HepG2 (cell line): ENCODE measurements around the gene CHPF. TPM values are rescaled to one million over a fixed set of nuclear protein-coding genes. Genes with fewer than 3 reads are reported as not detected.

Source experiments
- CAMTA2 ChIP-seq: sonication (generic); formaldehyde crosslinking; IDR thresholded peaks from 2 replicates; pipeline ENCODE4 v1.4.0; 2020; ENCODE audit warnings: mild to moderate bottlenecking, missing genetic modification reagents, borderline replicate concordance
- DMAP1 ChIP-seq: IDR thresholded peaks from 2 replicates; pipeline ENCODE4 v1.6.1; 2016
- ETV5 ChIP-seq: IDR thresholded peaks from 2 replicates; pipeline ENCODE4 v1.6.1; 2018; ENCODE audit warnings: missing biosample characterization, missing genetic modification reagents, inconsistent platforms, borderline replicate concordance
- GTF2F1 ChIP-seq: fragments of 150-350 bp; IDR thresholded peaks from 2 replicates; pipeline ENCODE4 v1.6.1; 2014; ENCODE audit warnings: low read length
- HIVEP1 ChIP-seq: sonication (generic); formaldehyde crosslinking; IDR thresholded peaks from 2 replicates; pipeline ENCODE4 v1.4.0; 2020; ENCODE audit warnings: mild to moderate bottlenecking, missing genetic modification reagents
- KLF12 ChIP-seq: sonication (generic); formaldehyde crosslinking; IDR thresholded peaks from 2 replicates; pipeline ENCODE4 v1.4.0; 2020; ENCODE audit warnings: missing genetic modification reagents, borderline replicate concordance
- TRIM24 ChIP-seq: sonication (generic); formaldehyde crosslinking; IDR thresholded peaks from 2 replicates; pipeline ENCODE4 v1.8.0; 2022; ENCODE audit warnings: mild to moderate bottlenecking, missing genetic modification reagents
- ZNF12 ChIP-seq: sonication (generic); formaldehyde crosslinking; IDR thresholded peaks from 2 replicates; pipeline ENCODE4 v1.5.0; 2020; ENCODE audit warnings: missing genetic modification reagents
- ZNF329 ChIP-seq: sonication (generic); formaldehyde crosslinking; IDR thresholded peaks from 2 replicates; pipeline ENCODE4 v1.9.0; 2021; ENCODE audit warnings: low read depth, mild to moderate bottlenecking, missing genetic modification reagents
- ZNF589 ChIP-seq: sonication (generic); formaldehyde crosslinking; conservative IDR thresholded peaks from 2 replicates; pipeline ENCODE4 v1.8.0; 2022; ENCODE audit warnings: mild to moderate bottlenecking, moderate library complexity, missing genetic modification reagents
- ZNF781 ChIP-seq: sonication (generic); formaldehyde crosslinking; IDR thresholded peaks from 2 replicates; pipeline ENCODE4 v1.5.1; 2020; ENCODE audit warnings: borderline replicate concordance, mild to moderate bottlenecking, missing genetic modification reagents; ENCODE audit errors: not compliant biosample characterization
- ZNF850 ChIP-seq: sonication (generic); formaldehyde crosslinking; conservative IDR thresholded peaks from 2 replicates; pipeline ENCODE4 v1.9.0; 2021; ENCODE audit warnings: mild to moderate bottlenecking, missing genetic modification reagents
- ZSCAN21 ChIP-seq: sonication (generic); formaldehyde crosslinking; IDR thresholded peaks from 2 replicates; pipeline ENCODE4 v1.8.0; 2022; ENCODE audit warnings: mild to moderate bottlenecking, missing genetic modification reagents, moderate library complexity, borderline replicate concordance
- polyA plus RNA-seq, 8 experiments: library from polyadenylated mRNA; depleted of rRNA in 3 of 8; stranded (reverse) in 7 of 8; unstranded in 1 of 8; fragments of >200 nt; fragmentation: Illumina TruSeq in 4 of 8; extraction: Trizol in 4 of 8; gene quantifications; 2 replicates each; pipeline versions ENCODE4 v1.2.1 to v1.2.3, GENCODE V29; 2011 to 2016; ENCODE audit warnings: low read depth in 4 of 8, missing spikeins in 1 of 8, mixed read lengths in 1 of 8; ENCODE audit not compliant: insufficient read depth in 1 of 8
- total RNA-seq, 5 experiments: library from RNA; depleted of rRNA; stranded (reverse); fragments of >200 nt; fragmentation: Illumina TruSeq; extraction: Trizol; gene quantifications; 2 replicates each; pipeline ENCODE4 v1.2.3, GENCODE V29; 2016; ENCODE audit warnings: low read depth in 1 of 5
- TF ChIP-seq, protein P1 (sequence below): sonication (generic); formaldehyde crosslinking; IDR thresholded peaks from 2 replicates; pipeline ENCODE4 v1.4.0; 2020; ENCODE audit warnings: missing genetic modification reagents, borderline replicate concordance
- TF ChIP-seq, protein P2 (sequence below): sonication (generic); formaldehyde crosslinking; IDR thresholded peaks from 2 replicates; pipeline ENCODE4 v1.4.0; 2020; ENCODE audit warnings: mild to moderate bottlenecking, missing genetic modification reagents, borderline replicate concordance
- TF ChIP-seq, protein P3 (sequence below): sonication (generic); formaldehyde crosslinking; IDR thresholded peaks from 2 replicates; pipeline ENCODE4 v1.4.0; 2020; ENCODE audit warnings: missing genetic modification reagents

CHPF gene
- total and polyA plus RNA-seq, 2 of the 13 experiments (the other 11 are each of a cell fraction or from before 2014, with no cell fraction given) = 79.6 to 111 TPM

DNA sequence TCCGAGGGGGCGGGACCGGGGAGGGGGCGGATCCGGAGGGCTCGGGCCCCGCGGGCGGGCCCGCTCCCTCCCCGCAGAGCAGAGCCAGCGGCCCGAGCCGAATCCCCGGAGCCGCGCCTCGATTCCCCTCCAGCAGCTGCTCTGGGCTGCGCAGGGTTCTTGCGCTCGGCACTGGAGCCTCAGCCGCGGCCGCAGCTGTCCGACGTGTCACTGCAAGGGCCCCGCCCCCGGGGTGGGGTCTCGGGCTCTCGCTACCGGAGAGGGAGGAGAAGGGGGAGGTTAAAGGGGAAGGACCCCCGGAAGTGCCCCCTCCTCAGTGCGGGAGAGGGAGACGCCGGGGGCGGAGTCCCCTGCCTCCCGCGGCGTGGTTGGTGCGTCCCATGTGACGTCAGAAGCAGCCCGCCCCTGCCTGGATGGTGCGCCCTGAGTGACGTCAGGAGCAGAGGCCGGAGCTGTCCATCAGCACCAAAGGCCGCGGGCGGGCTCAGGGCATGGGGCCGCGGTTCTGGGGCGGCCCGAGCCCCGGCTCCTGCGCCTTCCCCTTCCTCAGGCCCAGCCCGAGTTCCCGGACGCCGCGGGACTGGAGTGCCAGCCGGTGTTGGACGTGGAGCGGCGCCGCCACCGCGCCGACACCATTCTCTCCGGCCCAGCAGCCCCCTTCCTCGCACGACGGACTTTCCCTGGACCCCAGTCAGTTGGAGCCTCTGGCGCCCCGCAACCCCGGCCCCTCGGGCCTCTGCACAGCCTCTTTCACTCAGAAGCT is at the start of gene CHPF, which contains the start of gene TMEM198 (continued):
- TF ChIP-seq, protein P1, sequence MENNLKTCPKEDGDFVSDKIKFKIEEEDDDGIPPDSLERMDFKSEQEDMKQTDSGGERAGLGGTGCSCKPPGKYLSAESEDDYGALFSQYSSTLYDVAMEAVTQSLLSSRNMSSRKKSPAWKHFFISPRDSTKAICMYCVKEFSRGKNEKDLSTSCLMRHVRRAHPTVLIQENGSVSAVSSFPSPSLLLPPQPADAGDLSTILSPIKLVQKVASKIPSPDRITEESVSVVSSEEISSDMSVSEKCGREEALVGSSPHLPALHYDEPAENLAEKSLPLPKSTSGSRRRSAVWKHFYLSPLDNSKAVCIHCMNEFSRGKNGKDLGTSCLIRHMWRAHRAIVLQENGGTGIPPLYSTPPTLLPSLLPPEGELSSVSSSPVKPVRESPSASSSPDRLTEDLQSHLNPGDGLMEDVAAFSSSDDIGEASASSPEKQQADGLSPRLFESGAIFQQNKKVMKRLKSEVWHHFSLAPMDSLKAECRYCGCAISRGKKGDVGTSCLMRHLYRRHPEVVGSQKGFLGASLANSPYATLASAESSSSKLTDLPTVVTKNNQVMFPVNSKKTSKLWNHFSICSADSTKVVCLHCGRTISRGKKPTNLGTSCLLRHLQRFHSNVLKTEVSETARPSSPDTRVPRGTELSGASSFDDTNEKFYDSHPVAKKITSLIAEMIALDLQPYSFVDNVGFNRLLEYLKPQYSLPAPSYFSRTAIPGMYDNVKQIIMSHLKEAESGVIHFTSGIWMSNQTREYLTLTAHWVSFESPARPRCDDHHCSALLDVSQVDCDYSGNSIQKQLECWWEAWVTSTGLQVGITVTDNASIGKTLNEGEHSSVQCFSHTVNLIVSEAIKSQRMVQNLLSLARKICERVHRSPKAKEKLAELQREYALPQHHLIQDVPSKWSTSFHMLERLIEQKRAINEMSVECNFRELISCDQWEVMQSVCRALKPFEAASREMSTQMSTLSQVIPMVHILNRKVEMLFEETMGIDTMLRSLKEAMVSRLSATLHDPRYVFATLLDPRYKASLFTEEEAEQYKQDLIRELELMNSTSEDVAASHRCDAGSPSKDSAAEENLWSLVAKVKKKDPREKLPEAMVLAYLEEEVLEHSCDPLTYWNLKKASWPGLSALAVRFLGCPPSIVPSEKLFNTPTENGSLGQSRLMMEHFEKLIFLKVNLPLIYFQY (CRISPR knock-in tag) = peak; percentile 90
- TF ChIP-seq ETV5 (CRISPR knock-in tag) (peak; percentile 98), ZNF850 (CRISPR knock-in tag) (0 out of 2 replicates have a peak, but pooled peaks have one; percentile 59), ZSCAN21 (CRISPR knock-in tag) (peak; percentile 83), DMAP1 (CRISPR knock-in tag) (peak; percentile 65; the same call in 1 of the 2 replicates), CAMTA2 (CRISPR knock-in tag) (peak; percentile 69; the same call in 1 of the 2 replicates), TRIM24 (CRISPR knock-in tag) (no peak), ZNF12 (CRISPR knock-in tag) (peak; percentile 54), GTF2F1 (no peak), ZNF781 (CRISPR knock-in tag) (peak; percentile 60), HIVEP1 (peak; percentile 96), KLF12 (CRISPR knock-in tag) (peak; percentile 83; the same call in 1 of the 2 replicates), ZNF589 (peak; percentile 91), ZNF329 (CRISPR knock-in tag) (no peak)
- TF ChIP-seq, protein P2, sequence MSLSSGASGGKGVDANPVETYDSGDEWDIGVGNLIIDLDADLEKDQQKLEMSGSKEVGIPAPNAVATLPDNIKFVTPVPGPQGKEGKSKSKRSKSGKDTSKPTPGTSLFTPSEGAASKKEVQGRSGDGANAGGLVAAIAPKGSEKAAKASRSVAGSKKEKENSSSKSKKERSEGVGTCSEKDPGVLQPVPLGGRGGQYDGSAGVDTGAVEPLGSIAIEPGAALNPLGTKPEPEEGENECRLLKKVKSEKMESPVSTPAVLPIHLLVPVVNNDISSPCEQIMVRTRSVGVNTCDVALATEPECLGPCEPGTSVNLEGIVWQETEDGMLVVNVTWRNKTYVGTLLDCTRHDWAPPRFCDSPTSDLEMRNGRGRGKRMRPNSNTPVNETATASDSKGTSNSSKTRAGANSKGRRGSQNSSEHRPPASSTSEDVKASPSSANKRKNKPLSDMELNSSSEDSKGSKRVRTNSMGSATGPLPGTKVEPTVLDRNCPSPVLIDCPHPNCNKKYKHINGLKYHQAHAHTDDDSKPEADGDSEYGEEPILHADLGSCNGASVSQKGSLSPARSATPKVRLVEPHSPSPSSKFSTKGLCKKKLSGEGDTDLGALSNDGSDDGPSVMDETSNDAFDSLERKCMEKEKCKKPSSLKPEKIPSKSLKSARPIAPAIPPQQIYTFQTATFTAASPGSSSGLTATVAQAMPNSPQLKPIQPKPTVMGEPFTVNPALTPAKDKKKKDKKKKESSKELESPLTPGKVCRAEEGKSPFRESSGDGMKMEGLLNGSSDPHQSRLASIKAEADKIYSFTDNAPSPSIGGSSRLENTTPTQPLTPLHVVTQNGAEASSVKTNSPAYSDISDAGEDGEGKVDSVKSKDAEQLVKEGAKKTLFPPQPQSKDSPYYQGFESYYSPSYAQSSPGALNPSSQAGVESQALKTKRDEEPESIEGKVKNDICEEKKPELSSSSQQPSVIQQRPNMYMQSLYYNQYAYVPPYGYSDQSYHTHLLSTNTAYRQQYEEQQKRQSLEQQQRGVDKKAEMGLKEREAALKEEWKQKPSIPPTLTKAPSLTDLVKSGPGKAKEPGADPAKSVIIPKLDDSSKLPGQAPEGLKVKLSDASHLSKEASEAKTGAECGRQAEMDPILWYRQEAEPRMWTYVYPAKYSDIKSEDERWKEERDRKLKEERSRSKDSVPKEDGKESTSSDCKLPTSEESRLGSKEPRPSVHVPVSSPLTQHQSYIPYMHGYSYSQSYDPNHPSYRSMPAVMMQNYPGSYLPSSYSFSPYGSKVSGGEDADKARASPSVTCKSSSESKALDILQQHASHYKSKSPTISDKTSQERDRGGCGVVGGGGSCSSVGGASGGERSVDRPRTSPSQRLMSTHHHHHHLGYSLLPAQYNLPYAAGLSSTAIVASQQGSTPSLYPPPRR (CRISPR knock-in tag) = 0 out of 2 replicates have a peak, but pooled peaks have one; percentile 23
- TF ChIP-seq, protein P3, sequence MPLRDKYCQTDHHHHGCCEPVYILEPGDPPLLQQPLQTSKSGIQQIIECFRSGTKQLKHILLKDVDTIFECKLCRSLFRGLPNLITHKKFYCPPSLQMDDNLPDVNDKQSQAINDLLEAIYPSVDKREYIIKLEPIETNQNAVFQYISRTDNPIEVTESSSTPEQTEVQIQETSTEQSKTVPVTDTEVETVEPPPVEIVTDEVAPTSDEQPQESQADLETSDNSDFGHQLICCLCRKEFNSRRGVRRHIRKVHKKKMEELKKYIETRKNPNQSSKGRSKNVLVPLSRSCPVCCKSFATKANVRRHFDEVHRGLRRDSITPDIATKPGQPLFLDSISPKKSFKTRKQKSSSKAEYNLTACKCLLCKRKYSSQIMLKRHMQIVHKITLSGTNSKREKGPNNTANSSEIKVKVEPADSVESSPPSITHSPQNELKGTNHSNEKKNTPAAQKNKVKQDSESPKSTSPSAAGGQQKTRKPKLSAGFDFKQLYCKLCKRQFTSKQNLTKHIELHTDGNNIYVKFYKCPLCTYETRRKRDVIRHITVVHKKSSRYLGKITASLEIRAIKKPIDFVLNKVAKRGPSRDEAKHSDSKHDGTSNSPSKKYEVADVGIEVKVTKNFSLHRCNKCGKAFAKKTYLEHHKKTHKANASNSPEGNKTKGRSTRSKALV (CRISPR knock-in tag) = peak; percentile 92
